ENCODE data around the gene NCR2. TPM values are rescaled to one million over a fixed set of nuclear protein-coding genes. Genes with fewer than 3 reads are reported as not detected.

NCR2 gene
- total and polyA plus RNA-seq, 2 of the 13 experiments (the other 11 are each of a cell fraction or from before 2014, with no cell fraction given) = not detected

DNA sequence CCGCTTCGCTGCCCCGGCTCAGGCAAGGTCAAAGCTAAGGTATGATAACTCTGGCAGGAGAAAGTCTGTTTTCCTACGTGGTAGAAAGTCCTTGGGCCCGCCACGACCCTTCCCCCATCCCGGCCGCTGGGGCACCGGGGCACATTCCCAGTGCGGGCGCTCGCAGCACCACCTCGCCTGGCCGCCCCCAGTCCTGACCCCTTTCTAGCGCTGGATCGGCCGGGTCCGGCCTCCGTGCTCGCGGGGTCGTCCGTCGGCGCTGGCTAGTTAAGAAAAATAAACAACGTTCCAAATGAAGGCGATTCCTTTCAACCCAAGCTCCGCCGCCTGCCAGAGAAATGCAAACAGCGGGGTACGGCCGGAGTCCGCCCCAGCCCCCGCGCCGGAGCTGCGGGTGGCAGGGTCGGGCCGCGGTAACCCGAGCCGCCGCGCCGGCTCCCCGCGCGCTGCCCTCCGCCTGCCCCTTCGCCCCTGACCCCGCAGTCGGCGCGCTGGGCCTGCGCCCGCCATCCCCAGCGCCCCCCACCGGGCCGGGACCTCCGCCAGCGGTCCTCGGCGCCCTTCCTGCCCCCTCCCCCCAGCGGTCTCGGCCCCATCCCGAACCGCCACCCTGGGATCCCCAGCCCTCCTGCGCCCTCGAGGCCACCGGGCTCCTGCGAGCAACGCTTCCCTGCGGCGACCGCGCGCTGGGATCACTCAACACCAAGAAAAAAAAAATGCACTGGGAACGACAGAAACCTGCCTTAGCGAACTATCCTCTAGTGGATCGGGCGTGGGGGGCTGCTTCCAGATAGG lies 37.6 kb downstream of the NCR2 start (continued):
- TF ChIP-seq, protein P1, sequence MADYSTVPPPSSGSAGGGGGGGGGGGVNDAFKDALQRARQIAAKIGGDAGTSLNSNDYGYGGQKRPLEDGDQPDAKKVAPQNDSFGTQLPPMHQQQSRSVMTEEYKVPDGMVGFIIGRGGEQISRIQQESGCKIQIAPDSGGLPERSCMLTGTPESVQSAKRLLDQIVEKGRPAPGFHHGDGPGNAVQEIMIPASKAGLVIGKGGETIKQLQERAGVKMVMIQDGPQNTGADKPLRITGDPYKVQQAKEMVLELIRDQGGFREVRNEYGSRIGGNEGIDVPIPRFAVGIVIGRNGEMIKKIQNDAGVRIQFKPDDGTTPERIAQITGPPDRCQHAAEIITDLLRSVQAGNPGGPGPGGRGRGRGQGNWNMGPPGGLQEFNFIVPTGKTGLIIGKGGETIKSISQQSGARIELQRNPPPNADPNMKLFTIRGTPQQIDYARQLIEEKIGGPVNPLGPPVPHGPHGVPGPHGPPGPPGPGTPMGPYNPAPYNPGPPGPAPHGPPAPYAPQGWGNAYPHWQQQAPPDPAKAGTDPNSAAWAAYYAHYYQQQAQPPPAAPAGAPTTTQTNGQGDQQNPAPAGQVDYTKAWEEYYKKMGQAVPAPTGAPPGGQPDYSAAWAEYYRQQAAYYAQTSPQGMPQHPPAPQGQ (CRISPR knock-in tag; IDR thresholded peaks at IDR 0.05; ENCODE audit: borderline replicate concordance) = no peak
- peak; percentile 51 for TF ChIP-seq NR2C2 (CRISPR knock-in tag; IDR thresholded peaks at IDR 0.05; ENCODE audit: borderline replicate concordance)
- TF ChIP-seq SMAD3 (CRISPR knock-in tag; IDR thresholded peaks at IDR 0.05) = no peak
- TF ChIP-seq ZEB1 (IDR thresholded peaks at IDR 0.05; ENCODE audit: insufficient replicate concordance, low read depth) = no peak
- no peak for TF ChIP-seq CBX2 (IDR thresholded peaks at IDR 0.05; ENCODE audit: low read depth, low read length)
- no peak for TF ChIP-seq CBX2 (CRISPR knock-in tag; IDR thresholded peaks at IDR 0.05; ENCODE audit: low read depth)
- TF ChIP-seq, protein P2, sequence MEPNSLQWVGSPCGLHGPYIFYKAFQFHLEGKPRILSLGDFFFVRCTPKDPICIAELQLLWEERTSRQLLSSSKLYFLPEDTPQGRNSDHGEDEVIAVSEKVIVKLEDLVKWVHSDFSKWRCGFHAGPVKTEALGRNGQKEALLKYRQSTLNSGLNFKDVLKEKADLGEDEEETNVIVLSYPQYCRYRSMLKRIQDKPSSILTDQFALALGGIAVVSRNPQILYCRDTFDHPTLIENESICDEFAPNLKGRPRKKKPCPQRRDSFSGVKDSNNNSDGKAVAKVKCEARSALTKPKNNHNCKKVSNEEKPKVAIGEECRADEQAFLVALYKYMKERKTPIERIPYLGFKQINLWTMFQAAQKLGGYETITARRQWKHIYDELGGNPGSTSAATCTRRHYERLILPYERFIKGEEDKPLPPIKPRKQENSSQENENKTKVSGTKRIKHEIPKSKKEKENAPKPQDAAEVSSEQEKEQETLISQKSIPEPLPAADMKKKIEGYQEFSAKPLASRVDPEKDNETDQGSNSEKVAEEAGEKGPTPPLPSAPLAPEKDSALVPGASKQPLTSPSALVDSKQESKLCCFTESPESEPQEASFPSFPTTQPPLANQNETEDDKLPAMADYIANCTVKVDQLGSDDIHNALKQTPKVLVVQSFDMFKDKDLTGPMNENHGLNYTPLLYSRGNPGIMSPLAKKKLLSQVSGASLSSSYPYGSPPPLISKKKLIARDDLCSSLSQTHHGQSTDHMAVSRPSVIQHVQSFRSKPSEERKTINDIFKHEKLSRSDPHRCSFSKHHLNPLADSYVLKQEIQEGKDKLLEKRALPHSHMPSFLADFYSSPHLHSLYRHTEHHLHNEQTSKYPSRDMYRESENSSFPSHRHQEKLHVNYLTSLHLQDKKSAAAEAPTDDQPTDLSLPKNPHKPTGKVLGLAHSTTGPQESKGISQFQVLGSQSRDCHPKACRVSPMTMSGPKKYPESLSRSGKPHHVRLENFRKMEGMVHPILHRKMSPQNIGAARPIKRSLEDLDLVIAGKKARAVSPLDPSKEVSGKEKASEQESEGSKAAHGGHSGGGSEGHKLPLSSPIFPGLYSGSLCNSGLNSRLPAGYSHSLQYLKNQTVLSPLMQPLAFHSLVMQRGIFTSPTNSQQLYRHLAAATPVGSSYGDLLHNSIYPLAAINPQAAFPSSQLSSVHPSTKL (CRISPR knock-in tag; IDR thresholded peaks at IDR 0.05) = peak; percentile 58; the same call in 1 of the 2 replicates
- peak; percentile 30; the same call in 1 of the 2 replicates for TF ChIP-seq GABPB1 (CRISPR knock-in tag; IDR thresholded peaks at IDR 0.05)
- no peak for TF ChIP-seq SP5 (CRISPR knock-in tag; IDR thresholded peaks at IDR 0.05; ENCODE audit: borderline replicate concordance, low read depth)
- no peak for TF ChIP-seq ZNF510 (CRISPR knock-in tag; IDR thresholded peaks at IDR 0.05; ENCODE audit: low read depth)
- no peak for TF ChIP-seq SRF (IDR thresholded peaks at IDR 0.05; ENCODE audit: low read depth, low read length)
- peak; percentile 55 for TF ChIP-seq HNRNPLL (IDR thresholded peaks at IDR 0.05; ENCODE audit: low read depth, low read length, poor library complexity, severe bottlenecking)
- 0 out of 2 replicates have a peak, but pooled peaks have one; percentile 15 for TF ChIP-seq ELF3 (CRISPR knock-in tag; IDR thresholded peaks at IDR 0.05)
- no peak for TF ChIP-seq NR2F1 (CRISPR knock-in tag; IDR thresholded peaks at IDR 0.05)
- no peak for TF ChIP-seq PAWR (CRISPR knock-in tag; IDR thresholded peaks at IDR 0.05; ENCODE audit: borderline replicate concordance)
- TF ChIP-seq CHCHD3 (CRISPR knock-in tag; IDR thresholded peaks at IDR 0.05) = no peak
- no peak for TF ChIP-seq ONECUT2 (CRISPR knock-in tag; IDR thresholded peaks at IDR 0.05)
- no peak for TF ChIP-seq KAT8 (CRISPR knock-in tag; IDR thresholded peaks at IDR 0.05)
- 0 out of 2 replicates have a peak, but pooled peaks have one; percentile 21 for TF ChIP-seq REL (CRISPR knock-in tag; conservative IDR thresholded peaks at IDR 0.05)
- peak; percentile 70; the same call in 1 of the 2 replicates for TF ChIP-seq ZNF709 (CRISPR knock-in tag; IDR thresholded peaks at IDR 0.05)
- TF ChIP-seq FOSL1 (CRISPR knock-in tag; IDR thresholded peaks at IDR 0.05; ENCODE audit: borderline replicate concordance) = no peak
- TF ChIP-seq ZNF746 (CRISPR knock-in tag; IDR thresholded peaks at IDR 0.05) = peak; percentile 48; the same call in 1 of the 2 replicates
- TF ChIP-seq, protein P3, sequence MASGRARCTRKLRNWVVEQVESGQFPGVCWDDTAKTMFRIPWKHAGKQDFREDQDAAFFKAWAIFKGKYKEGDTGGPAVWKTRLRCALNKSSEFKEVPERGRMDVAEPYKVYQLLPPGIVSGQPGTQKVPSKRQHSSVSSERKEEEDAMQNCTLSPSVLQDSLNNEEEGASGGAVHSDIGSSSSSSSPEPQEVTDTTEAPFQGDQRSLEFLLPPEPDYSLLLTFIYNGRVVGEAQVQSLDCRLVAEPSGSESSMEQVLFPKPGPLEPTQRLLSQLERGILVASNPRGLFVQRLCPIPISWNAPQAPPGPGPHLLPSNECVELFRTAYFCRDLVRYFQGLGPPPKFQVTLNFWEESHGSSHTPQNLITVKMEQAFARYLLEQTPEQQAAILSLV (CRISPR knock-in tag; IDR thresholded peaks at IDR 0.05; ENCODE audit: borderline replicate concordance) = no peak
- peak; percentile 20; the same call in 1 of the 2 replicates for TF ChIP-seq ZBTB7A (CRISPR knock-in tag; IDR thresholded peaks at IDR 0.05)

Data from HepG2 (cell line).